ENCODE measurements around the gene STUB1.

The STUB1 gene

GRCh38 chr16:640614-641013 lies 39.6 kb upstream of the STUB1 start:
- no peak overlapping the region for H3K4me3 ChIP-seq (ENCODE audit: low read length)
- no peak for TF ChIP-seq CTCF (IDR thresholded peaks at IDR 0.05; ENCODE audit: insufficient read depth, low read depth, low read length, missing control alignments)
- DNase-seq (ENCODE audit: low read depth) = no peak

GRCh38 chr16:641326-642188 lies 38.7 kb upstream of the STUB1 start, which contains the start of gene MCRIP2:
MCRIP2 (plus strand) TSS chr16:641828; CDS start chr16:641992, 164 bp downstream.
- H3K4me3 ChIP-seq (ENCODE audit: low read length) = peak within 1 kb of the TSS; percentile 57
- peak; percentile 70 for DNase-seq (ENCODE audit: low read depth)
- no peak for TF ChIP-seq CTCF (IDR thresholded peaks at IDR 0.05; ENCODE audit: insufficient read depth, low read depth, low read length, missing control alignments)

- peak overlapping the region; percentile 57 for H3K4me3 ChIP-seq (ENCODE audit: low read length)
- no peak for TF ChIP-seq CTCF (IDR thresholded peaks at IDR 0.05; ENCODE audit: insufficient read depth, low read depth, low read length, missing control alignments)
- DNase-seq (ENCODE audit: low read depth) = no peak
Observed at GRCh38 chr16:642189-643049, 37.8 kb upstream of the STUB1 start.

GRCh38 chr16:643050-643368 lies 37.2 kb upstream of the STUB1 start:
- no peak for DNase-seq (ENCODE audit: low read depth)
- TF ChIP-seq CTCF (IDR thresholded peaks at IDR 0.05; ENCODE audit: insufficient read depth, low read depth, low read length, missing control alignments) = no peak
- peak overlapping the region; percentile 57 for H3K4me3 ChIP-seq (ENCODE audit: low read length)

- TF ChIP-seq CTCF (IDR thresholded peaks at IDR 0.05; ENCODE audit: insufficient read depth, low read depth, low read length, missing control alignments) = no peak
- no peak for DNase-seq (ENCODE audit: low read depth)
- H3K4me3 ChIP-seq (ENCODE audit: low read length) = no peak overlapping the region
Observed at GRCh38 chr16:644556-644955, 35.7 kb upstream of the STUB1 start.

GRCh38 chr16:645852-646678 lies 34.1 kb upstream of the STUB1 start:
- no peak overlapping the region for H3K4me3 ChIP-seq (ENCODE audit: low read length)
- no peak for DNase-seq (ENCODE audit: low read depth)
- no peak for TF ChIP-seq CTCF (IDR thresholded peaks at IDR 0.05; ENCODE audit: insufficient read depth, low read depth, low read length, missing control alignments)

Data from epithelial cell of esophagus (primary cell).